Peyer's patch (tissue), 4 donors: ENCODE measurements around the gene TSPAN14.

Experiments used
- CTCF ChIP-seq, 6 experiments: fragments of 450-650 bp in 4 of 6; fragments of 200-600 bp in 2 of 6; sonication (generic) in 1 of 6; IDR thresholded peaks; one replicate each; pipeline ENCODE4 v1.5.1; 2017 to 2019; ENCODE audit warnings: antibody characterized with exemption in 6 of 6, mild to moderate bottlenecking in 3 of 6, moderate library complexity in 1 of 6
- POLR2A ChIP-seq, 2 donors: fragments of 450-650 bp; IDR thresholded peaks; one replicate each; pipeline ENCODE4 v1.5.1; 2017; ENCODE audit warnings: antibody characterized with exemption in 2 of 2, mild to moderate bottlenecking in 2 of 2, moderate library complexity in 2 of 2

- no peak for TF ChIP-seq CTCF (IDR thresholded peaks at IDR 0.05)
- no peak for TF ChIP-seq POLR2A (IDR thresholded peaks at IDR 0.05)
Measured at GRCh38 chr10:80465839-80466590, 11.9 kb downstream of the TSPAN14 start.
